SK-N-SH treated with all-trans-retinoic acid at 6 μM for 48 hours (cell line): Measurements from ENCODE around the gene PLEKHG4B.
"Not testable (repeated sequence)": the region's sequence is repeated elsewhere in the genome, so short reads cannot be mapped to it uniquely, and the experiment has no call there.

Experiments used
- ATAC-seq: fragments of 200-7000 bp; cut with Tn5 transposase; 3 replicates; pipeline ENCODE4 v1.9.1; 2020; ENCODE audit warnings: mild to moderate bottlenecking, moderate library complexity
- BACH2 ChIP-seq: fragments of 250-450 bp; sonication (Bioruptor Pico); IDR thresholded peaks from 2 replicates; pipeline ENCODE4 v1.9.0; 2021; ENCODE audit warnings: mild to moderate bottlenecking, borderline replicate concordance
- ESRRG ChIP-seq: fragments of 250-450 bp; sonication (Bioruptor Pico); IDR thresholded peaks from 2 replicates; pipeline ENCODE4 v1.6.1; 2021; ENCODE audit warnings: mild to moderate bottlenecking
- GLIS3 ChIP-seq: fragments of 250-450 bp; sonication (Bioruptor Pico); IDR thresholded peaks from 2 replicates; pipeline ENCODE4 v1.5.0; 2020; ENCODE audit warnings: mild to moderate bottlenecking, moderate library complexity
- ISL1 ChIP-seq: fragments of 250-450 bp; sonication (Bioruptor Pico); IDR thresholded peaks from 2 replicates; pipeline ENCODE4 v2.1.2; 2022; ENCODE audit warnings: mild to moderate bottlenecking, moderate library complexity
- OSR1 ChIP-seq: fragments of 250-450 bp; sonication (Bioruptor Pico); IDR thresholded peaks from 2 replicates; pipeline ENCODE4 v1.8.0; 2022; ENCODE audit warnings: moderate library complexity, mild to moderate bottlenecking, inconsistent platforms
- PPARA ChIP-seq: fragments of 250-450 bp; sonication (Bioruptor Pico); IDR thresholded peaks from 2 replicates; pipeline ENCODE4 v1.5.0; 2020; ENCODE audit warnings: mild to moderate bottlenecking, borderline replicate concordance
- RARB ChIP-seq: fragments of 250-450 bp; sonication (Bioruptor Pico); IDR thresholded peaks from 2 replicates; pipeline ENCODE4 v1.8.0; 2021; ENCODE audit warnings: mild to moderate bottlenecking, moderate library complexity
- SNAI2 ChIP-seq: fragments of 250-450 bp; sonication (Bioruptor Pico); IDR thresholded peaks from 2 replicates; pipeline ENCODE4 v1.5.0; 2020; ENCODE audit warnings: mild to moderate bottlenecking, moderate library complexity
- TOX ChIP-seq: fragments of 250-450 bp; sonication (Bioruptor Pico); IDR thresholded peaks from 2 replicates; pipeline ENCODE4 v1.8.0; 2021; ENCODE audit warnings: mild to moderate bottlenecking, moderate library complexity, borderline replicate concordance
- ZFP3 ChIP-seq: fragments of 250-450 bp; sonication (Bioruptor Pico); IDR thresholded peaks from 2 replicates; pipeline ENCODE4 v1.5.0; 2020; ENCODE audit warnings: mild to moderate bottlenecking, moderate library complexity
- ZFP30 ChIP-seq: fragments of 450-650 bp; formaldehyde crosslinking; IDR thresholded peaks from 2 replicates; pipeline ENCODE4 v1.5.0; 2022; ENCODE audit warnings: mild to moderate bottlenecking, moderate library complexity
- ZNF565 ChIP-seq: fragments of 450-650 bp; formaldehyde crosslinking; conservative IDR thresholded peaks from 2 replicates; pipeline ENCODE4 v1.5.0; 2020; ENCODE audit warnings: low read depth, mild to moderate bottlenecking, moderate library complexity
- TF ChIP-seq, protein P1 (sequence below): fragments of 250-450 bp; sonication (Bioruptor Pico); IDR thresholded peaks from 2 replicates; pipeline ENCODE4 v1.5.1; 2020; ENCODE audit warnings: low read depth, mild to moderate bottlenecking, moderate library complexity
- TF ChIP-seq, protein P2 (sequence below): fragments of 250-450 bp; sonication (Bioruptor Pico); IDR thresholded peaks from 2 replicates; pipeline ENCODE4 v1.5.0; 2020; ENCODE audit warnings: mild to moderate bottlenecking, moderate library complexity
- TF ChIP-seq, protein P3 (sequence below): fragments of 250-450 bp; sonication (Bioruptor Pico); IDR thresholded peaks from 2 replicates; pipeline ENCODE4 v1.8.0; 2020; ENCODE audit warnings: mild to moderate bottlenecking, moderate library complexity, borderline replicate concordance
- TF ChIP-seq, protein P4 (sequence below): fragments of 250-450 bp; sonication (Bioruptor Pico); IDR thresholded peaks from 2 replicates; pipeline ENCODE4 v1.5.1; 2021; ENCODE audit warnings: mild to moderate bottlenecking, moderate library complexity

Gene PLEKHG4B

DNA sequence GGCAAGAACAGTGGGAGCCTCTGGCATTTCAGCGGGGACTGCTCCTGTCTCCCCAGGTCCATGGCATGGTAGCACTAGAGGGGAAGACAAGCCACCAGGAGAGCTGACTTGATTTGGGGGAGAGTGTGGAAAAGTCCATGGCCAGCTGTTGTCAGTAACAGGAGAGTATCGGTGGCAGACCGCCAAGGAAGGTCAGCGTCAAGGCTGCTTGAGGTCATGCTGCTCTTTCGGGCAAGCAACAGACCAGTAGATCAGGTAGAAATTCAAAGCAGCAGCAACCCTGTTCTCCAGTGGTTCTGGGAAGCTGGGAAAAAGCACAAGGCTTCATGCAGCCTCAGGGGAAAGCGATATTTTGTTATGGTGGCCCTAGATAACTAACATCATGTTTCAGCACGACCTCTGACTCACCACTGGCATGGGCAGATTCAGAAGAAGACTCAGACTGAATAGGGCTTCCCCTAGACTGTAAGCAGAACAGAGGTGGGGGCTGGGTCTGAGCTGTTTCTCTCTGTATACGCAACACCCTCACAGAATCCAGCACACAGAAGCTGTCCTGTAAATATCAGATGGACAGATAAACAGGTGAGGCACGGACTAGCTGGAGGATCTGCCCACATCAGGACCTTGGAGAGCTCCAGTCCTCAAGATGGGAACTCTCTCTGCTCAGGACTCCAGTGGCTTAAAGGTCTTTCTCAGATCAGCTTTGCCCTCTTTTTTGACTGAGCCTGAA lies 35.2 kb upstream of the PLEKHG4B start (continued):
- TF ChIP-seq ESRRG = no peak

DNA sequence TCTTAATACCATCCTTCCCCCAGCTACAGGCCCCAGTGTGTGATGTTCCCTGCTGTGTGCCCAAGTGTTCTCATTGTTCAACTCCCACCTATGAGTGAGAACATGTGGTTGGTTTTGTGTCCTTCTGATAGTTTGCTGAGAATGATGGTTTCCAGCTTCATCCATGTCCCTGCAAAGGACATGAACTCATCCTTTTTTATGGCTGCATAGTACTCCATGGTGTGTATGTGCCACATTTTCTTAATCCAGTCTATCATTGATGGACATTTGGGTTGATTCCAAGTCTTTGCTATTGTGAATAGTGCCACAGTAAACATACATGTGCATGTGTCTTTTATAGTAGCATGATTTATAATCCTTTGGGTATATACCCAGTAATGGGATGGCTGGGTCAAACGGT lies 31.7 kb upstream of the PLEKHG4B start:
- ATAC-seq = not testable (repeated sequence)

DNA sequence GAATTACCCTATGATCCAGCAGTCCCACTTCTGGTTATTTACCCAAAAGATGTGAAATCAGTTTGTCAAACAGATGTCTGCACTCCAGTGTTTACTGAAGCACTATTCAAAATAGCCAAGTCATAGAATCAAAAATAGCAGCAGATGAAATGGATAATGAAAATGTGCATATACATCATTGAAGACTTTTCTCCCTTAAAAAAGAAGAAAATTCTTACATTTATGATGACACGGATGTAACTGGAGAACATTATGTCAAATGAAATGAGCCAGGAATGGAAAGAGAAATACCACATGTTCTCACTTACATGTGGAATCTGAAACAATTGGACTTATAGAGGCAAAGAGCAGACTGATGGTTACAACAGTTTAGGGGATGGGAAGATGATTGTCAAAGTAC lies 21.5 kb upstream of the PLEKHG4B start:
- ATAC-seq = peak; percentile 49; the same call in 2 of the 3 replicates
- TF ChIP-seq, protein P1, sequence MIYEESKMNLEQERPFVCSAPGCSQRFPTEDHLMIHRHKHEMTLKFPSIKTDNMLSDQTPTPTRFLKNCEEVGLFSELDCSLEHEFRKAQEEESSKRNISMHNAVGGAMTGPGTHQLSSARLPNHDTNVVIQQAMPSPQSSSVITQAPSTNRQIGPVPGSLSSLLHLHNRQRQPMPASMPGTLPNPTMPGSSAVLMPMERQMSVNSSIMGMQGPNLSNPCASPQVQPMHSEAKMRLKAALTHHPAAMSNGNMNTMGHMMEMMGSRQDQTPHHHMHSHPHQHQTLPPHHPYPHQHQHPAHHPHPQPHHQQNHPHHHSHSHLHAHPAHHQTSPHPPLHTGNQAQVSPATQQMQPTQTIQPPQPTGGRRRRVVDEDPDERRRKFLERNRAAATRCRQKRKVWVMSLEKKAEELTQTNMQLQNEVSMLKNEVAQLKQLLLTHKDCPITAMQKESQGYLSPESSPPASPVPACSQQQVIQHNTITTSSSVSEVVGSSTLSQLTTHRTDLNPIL (CRISPR knock-in tag) = no peak
- no peak for TF ChIP-seq RARB (CRISPR knock-in tag)
- no peak for TF ChIP-seq GLIS3 (CRISPR knock-in tag)
- TF ChIP-seq ZNF565 (CRISPR knock-in tag) = no peak
- TF ChIP-seq, protein P2, sequence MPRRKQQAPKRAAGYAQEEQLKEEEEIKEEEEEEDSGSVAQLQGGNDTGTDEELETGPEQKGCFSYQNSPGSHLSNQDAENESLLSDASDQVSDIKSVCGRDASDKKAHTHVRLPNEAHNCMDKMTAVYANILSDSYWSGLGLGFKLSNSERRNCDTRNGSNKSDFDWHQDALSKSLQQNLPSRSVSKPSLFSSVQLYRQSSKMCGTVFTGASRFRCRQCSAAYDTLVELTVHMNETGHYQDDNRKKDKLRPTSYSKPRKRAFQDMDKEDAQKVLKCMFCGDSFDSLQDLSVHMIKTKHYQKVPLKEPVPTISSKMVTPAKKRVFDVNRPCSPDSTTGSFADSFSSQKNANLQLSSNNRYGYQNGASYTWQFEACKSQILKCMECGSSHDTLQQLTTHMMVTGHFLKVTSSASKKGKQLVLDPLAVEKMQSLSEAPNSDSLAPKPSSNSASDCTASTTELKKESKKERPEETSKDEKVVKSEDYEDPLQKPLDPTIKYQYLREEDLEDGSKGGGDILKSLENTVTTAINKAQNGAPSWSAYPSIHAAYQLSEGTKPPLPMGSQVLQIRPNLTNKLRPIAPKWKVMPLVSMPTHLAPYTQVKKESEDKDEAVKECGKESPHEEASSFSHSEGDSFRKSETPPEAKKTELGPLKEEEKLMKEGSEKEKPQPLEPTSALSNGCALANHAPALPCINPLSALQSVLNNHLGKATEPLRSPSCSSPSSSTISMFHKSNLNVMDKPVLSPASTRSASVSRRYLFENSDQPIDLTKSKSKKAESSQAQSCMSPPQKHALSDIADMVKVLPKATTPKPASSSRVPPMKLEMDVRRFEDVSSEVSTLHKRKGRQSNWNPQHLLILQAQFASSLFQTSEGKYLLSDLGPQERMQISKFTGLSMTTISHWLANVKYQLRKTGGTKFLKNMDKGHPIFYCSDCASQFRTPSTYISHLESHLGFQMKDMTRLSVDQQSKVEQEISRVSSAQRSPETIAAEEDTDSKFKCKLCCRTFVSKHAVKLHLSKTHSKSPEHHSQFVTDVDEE = no peak
- no peak for TF ChIP-seq BACH2 (CRISPR knock-in tag)
- TF ChIP-seq SNAI2 (CRISPR knock-in tag) = no peak
- TF ChIP-seq ZFP30 (CRISPR knock-in tag) = no peak
- TF ChIP-seq ISL1 = no peak
- no peak for TF ChIP-seq TOX (CRISPR knock-in tag)
- TF ChIP-seq OSR1 (CRISPR knock-in tag) = no peak
- TF ChIP-seq, protein P3, sequence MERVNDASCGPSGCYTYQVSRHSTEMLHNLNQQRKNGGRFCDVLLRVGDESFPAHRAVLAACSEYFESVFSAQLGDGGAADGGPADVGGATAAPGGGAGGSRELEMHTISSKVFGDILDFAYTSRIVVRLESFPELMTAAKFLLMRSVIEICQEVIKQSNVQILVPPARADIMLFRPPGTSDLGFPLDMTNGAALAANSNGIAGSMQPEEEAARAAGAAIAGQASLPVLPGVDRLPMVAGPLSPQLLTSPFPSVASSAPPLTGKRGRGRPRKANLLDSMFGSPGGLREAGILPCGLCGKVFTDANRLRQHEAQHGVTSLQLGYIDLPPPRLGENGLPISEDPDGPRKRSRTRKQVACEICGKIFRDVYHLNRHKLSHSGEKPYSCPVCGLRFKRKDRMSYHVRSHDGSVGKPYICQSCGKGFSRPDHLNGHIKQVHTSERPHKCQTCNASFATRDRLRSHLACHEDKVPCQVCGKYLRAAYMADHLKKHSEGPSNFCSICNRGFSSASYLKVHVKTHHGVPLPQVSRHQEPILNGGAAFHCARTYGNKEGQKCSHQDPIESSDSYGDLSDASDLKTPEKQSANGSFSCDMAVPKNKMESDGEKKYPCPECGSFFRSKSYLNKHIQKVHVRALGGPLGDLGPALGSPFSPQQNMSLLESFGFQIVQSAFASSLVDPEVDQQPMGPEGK (CRISPR knock-in tag) = no peak
- no peak for TF ChIP-seq PPARA (CRISPR knock-in tag)
- no peak for TF ChIP-seq ZFP3 (CRISPR knock-in tag)
- TF ChIP-seq, protein P4, sequence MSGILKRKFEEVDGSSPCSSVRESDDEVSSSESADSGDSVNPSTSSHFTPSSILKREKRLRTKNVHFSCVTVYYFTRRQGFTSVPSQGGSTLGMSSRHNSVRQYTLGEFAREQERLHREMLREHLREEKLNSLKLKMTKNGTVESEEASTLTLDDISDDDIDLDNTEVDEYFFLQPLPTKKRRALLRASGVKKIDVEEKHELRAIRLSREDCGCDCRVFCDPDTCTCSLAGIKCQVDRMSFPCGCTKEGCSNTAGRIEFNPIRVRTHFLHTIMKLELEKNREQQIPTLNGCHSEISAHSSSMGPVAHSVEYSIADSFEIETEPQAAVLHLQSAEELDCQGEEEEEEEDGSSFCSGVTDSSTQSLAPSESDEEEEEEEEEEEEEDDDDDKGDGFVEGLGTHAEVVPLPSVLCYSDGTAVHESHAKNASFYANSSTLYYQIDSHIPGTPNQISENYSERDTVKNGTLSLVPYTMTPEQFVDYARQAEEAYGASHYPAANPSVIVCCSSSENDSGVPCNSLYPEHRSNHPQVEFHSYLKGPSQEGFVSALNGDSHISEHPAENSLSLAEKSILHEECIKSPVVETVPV = no peak

DNA sequence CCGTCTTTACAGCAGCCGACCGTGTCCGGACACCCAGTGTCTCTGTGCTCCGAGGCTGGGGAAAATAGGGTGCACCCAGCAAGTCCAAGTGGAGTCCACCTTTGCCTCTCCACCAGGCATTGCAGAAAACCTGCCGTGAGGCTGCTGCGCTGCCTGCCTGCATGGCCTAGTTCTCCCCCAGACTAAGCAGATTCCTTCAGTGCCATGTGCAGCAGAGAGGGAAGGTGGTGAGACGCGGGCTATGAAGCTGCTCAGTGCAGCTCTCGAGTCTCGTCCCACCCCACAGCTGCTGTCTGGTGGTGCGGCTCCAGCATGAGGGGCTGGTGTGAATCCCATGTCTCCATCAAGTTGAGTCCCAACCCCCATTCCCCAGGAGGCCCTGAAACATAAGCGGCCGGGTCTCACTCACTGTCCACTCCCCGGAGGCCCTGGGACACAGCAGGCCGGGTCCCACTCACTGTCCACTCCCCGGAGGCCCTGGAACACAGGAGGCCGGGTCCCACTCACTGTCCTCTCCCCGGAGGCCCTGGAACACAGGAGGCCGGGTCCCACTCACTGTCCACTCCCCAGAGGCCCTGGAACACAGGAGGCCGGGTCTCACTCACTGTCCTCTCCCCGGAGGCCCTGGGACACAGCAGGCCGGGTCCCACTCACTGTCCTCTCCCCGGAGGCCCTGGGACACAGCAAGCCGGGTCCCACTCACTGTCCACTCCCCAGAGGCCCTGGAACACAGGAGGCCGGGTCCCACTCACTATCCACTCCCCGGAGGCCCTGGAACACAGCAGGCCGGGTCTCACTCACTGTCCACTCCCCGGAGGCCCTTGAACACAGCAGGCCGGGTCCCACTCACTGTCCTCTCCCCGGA lies 19.4 kb upstream of the PLEKHG4B start:
- not testable (repeated sequence) for ATAC-seq

DNA sequence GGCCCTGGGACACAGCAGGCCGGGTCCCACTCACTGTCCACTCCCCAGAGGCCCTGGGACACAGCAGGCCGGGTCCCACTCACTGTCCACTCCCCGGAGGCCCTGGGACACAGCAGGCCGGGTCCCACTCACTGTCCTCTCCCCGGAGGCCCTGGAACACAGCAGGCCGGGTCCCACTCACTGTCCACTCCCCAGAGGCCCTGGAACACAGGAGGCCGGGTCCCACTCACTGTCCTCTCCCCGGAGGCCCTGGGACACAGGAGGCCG lies 18.9 kb upstream of the PLEKHG4B start:
- not testable (repeated sequence) for ATAC-seq
